HG03139 (cell line): ENCODE results near the gene SIAH3.

Experiments
- ATAC-seq: cut with Tn5 transposase; IDR thresholded peaks from one replicate; pipeline ENCODE4 v1.9.1; 2021; ENCODE audit not compliant: unreplicated experiment

SIAH3 gene

DNA sequence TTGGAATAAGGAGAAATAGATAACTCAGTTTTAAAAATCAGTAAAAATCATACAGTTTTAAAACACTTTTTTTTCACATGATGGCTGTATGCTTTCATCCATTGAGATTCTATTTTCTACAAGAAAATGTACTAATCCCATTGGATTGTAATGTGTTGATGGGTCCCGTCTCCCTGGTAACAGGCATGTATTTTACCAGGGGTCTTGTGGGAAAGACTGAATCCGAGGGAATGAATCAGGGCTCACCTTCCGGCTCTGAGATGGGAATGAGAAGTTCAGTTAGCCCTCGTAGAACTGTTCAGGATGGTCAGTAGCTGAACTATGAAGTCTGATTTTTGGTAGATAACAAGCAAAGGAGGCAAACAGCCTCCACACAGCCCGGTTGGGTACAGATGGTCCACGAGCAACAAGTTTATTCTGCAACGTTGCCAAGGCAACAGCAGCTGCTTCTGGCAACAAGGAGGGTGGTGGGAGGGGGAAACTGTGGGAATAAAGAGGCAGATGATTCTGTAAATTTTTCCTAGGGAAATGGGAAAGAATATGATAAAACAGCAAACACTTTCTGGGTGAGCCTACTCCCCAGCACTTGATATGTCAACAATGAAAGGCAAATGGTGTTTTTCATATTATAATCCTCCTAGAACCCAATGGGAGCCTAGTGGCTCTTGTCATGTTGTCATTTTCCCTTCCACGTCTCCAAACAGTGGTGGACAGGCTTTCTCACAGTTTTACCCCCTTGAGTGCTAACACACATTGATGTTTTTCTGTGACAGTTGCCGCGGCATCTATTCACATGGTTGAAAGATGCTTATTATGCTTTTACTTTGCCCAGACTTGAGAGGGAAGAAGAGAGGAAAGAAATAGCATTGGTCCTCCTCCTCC lies 12.4 kb upstream of the SIAH3 start:
- ATAC-seq: no peak

DNA sequence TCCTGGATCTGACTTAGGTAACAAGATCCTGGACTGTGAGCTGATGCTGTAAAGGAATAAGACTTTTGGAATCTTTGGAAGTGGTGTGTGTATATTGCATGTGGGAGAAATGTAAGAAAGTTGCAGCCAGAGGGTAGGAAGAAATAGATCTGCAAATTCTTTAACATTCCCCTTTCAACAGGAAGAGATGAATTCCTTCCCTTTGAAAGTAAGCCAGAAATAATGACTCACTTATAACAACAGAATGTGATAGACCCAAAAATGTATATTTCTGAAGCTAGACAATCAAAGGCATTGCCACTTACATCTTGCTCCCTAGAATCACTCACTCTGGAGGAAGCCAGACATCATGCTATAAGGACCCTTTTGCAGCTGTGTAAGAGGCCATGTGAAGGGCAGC lies 9.8 kb upstream of the SIAH3 start:
- ATAC-seq: no peak

DNA sequence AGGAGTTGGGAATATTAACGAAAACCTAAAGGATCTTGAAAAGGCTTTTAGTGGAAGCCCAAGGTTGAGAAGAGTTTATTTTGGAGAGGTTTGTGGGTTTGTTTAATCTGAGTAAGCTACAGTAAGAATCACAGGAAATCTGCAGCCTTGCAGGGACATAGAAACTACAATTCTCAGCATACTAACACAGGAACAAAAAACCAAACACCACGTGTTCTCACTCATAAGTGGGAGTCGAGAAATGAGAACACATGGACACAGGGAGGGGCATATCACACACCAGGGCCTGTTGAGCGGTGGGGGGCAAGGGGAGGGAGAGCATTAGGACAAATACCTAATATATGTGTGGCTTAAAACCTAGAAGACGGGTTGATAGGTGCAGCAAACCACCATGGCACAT lies 8.7 kb upstream of the SIAH3 start:
- ATAC-seq: no peak

DNA sequence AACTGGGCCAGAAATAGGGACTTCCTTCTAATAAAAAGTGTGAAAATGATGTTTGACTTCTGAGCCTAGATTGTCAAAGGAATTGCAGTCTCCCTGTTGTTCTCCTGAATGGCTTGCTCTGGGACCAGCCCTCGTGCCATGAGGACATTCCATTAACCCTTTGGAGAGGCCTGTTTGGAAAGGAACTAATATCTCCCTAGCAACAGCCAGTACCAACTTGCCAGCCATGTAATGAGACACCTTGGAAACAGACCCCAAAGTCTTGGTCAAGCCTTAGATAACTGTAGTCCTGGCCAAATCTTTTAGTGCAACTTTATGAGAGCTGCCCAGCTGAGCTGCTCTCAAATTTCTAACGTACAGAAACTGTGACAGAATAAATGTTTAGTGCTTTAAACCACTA lies 8.2 kb upstream of the SIAH3 start:
- ATAC-seq: no peak

DNA sequence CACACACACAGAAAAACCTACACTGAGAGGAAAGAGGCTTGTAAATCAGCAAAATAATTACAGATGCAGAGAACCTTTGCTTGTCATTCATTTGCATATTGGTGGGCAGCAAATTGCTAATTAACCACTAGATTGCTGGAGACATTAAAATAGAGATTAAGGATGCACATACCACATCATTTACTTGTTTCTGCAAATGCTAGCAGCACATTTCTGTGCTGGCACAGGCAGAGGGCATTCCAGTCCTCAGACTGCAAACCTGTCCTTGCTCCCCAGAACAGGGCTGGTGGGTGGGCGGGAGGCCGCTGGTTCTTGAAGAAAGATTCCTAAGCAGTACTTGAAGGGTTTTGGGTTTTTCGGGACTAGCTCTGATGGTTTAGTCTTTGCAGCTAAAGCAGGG lies 941 bp upstream of the SIAH3 start:
- ATAC-seq: no peak

DNA sequence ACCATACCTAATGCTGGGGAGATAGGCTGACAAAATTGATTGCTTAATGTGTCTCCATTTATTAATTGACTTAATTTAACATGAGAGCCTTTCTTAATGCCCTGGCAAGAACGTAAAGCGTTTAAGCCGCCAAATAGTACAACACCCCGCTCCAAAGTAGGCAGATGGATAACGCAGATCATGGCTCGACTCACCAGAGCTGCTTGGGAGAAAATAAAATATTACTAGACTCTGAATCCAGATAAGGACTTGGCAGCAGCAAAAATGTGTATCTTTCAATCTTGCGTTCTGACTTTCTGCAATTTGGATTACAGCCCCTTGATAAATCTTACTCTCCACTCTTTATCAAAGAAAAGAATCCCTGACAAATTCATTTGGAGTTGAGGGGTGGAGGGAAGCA lies 403 bp upstream of the SIAH3 start:
- ATAC-seq: no peak

DNA sequence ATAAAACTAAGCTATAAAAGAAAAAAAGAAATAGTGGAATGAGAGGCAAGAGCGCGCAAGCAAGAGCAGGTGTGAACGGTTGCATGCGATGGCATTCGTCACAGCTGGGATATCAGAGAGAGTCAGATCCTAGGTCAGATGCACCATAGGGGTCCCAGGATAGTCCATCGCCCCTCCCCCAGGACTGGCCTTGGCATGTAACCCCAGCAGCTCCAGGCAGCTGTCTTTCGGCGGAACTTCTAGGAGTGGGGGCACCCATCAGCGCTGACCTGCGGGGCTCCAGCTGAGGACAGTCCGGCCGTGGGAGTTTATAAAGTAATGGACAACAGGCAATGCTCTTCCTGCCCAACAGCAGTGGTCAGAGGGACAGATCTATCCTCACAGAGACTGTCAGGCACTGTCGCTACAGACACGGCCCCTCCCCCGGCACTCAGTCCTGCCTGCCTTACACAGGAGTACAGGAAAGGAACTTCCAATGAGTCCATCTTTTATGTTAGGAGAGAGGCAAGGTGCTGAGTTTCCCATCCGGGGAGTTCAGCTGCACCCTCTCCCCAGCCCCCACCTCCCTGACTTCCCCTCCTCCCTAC lies 1.4 kb downstream of the SIAH3 start:
- no peak for ATAC-seq

DNA sequence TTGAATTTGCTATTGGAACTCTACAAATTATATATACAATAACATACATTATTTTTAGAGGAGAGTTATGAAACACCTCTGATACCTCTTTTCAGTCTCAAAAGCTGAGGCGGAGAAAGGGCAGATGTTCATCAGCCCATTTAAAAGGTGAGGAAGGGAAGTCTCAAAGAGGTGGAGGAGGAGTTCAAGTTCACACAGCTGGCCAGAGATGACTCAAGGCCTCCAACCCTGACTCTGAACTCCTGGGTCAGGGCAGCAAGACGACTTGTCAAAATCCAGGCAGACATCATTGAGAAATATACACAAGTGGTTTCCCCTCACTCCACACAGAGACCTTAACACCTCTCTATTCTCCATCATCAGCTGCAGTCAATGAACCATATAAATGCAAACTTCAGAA lies 2.1 kb downstream of the SIAH3 start:
- no peak for ATAC-seq

DNA sequence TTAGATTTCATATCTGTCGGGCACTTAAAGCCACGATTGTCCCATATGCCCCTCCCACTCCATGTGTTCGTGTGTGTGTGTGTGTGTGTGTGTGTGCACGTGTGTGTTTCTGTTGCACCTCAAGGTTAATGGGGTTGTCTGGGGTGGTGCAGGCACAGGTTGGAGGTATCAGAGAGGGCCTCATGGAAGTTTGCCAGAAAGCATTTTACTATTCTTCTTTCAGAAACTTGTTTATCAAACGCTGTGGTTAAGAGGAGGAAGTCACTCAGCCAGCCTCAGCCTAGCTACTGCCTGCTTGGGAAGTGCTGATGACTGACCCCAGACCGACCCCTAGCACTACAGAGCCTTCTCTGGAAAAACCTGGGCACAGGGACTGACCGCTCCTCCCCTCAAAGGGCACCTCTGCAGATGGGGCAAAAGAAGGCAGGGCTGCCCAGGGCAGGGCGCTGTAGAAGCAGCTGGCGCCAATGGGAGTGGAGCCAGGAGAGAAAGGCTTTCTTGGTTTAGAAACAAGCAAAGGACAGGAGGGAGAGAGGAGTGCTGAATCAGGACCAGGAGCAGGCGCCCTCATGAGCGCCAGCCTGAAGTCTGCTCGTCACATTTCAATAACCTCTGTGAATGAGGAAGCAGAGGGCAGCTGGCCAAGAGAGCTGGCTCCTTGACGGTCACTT lies 3.9 kb downstream of the SIAH3 start:
- no peak for ATAC-seq

DNA sequence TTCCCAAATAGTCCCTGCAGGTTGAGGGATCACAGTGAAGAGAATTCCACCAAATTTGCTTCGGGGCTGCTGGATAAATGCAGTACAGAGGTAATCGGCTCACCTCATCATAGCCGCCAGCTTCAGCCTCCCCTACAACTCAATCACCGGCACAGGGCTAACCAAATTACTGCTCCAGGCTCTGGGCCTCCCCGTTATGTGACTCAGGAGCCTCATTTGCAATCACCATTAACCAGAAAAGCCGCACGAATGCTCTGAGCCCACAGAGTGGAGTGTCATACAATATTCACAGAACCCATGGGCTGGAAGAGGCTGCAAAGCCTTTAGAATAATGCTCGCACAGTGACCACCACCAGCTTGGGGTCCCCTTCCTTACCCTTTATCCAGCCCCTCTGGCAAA lies 4.9 kb downstream of the SIAH3 start:
- ATAC-seq: no peak

DNA sequence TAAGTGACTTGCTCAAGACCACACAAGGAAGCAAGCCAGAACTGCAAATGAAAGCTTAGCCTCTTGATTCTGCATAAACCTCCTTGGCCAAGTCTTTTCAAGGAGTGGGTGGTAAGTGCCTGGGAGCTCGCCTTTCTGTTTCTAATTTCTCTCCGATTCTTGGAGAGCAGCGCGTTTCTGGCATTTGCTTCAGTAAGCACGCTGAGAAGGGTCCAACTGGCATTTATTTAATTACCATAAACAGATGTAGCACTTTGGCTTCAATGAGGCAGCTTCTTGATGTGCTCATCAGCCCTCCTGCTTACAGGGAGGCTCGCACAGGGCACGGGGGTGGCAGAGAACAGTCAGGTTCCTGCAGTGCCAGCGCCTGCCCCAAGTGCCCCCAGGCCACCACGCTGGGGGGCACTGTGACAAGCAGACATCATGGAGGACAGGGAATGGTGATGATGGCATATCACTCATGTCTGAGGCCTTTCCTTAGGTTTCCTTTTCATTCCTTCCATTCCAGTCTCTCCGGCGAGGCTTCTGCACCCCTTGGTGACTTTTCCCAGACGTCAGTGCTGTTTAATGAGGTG lies 13.3 kb downstream of the SIAH3 start:
- no peak for ATAC-seq

DNA sequence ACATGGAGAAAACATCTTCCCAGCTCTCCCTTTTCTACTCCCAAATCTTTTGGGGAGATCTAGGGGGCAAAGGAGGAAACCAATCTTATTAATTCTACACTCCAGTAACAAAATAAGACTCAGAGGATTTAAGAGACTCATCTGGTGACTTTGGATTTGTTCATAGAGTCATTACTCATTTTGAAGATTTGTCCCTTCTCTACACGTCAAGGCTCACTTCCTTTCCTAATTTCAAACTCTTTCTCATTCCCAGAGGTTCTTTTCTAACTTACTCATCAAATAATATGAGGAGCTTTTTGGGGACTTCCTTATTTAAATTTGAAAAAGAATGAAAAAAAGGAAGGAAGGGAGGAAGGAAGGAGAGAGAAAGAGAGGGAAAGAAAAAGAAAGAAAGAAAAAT lies 14.4 kb downstream of the SIAH3 start:
- no peak for ATAC-seq

DNA sequence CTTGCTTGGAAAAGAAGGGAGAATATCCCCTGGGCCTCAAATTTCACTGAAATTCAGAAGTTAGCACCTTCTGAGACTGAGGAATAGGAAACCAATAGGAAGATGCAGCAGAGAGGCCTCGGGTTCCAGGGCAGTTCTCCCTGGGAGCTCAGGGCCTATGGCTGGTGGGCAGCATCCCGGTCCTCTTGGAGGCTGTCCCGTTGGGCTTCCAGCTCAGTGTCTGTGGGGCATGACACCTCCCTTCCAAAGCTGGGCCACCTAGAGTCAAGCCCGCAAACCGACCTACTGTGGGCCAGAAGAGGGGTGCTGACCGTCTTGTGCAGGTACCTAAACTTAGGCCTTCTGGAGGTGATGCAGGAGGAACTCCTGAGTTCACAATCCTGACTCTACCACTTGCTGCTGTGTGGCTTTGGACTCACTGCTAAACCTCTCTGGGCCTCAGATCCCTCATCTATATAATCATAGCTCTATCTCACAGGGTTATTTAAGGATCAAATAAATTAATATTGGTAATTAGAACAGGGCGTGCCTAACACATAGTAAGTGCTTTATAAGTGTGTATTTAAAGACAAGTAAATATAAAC lies 17.1 kb downstream of the SIAH3 start:
- ATAC-seq: no peak

DNA sequence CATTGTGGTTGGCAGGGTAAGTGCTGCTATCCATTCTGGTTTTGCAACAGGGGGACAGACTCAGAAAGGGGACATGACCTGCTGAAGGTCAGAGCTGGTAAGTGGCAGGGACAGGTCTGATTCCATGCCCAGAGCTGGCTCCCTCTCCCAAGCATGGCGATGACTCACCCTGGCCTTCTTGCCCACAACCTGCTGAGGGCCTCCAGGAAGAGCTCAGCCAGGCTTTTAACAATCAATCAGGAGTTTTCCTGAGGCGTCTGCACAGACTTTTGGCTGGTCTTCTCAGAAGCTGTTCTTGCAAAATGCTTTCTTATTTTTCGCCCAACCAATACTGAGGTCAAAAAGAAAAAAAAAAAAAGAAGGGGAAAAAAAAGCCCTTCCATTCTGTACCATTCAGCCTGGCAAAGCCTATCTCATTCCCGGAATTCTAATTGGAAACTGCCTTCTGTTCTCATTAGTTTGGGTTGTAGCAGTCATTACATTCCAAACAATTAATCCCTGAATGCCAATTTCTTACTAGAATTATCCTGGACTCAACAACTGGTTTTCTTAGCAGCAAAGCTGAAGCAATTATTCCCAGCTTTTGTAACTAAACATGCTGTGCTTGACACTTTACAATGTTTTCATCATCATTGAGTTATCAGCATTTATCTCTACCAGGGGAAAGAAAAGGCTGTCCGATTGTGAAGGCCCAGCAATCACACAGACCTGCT lies 17.7 kb downstream of the SIAH3 start:
- ATAC-seq: no peak

DNA sequence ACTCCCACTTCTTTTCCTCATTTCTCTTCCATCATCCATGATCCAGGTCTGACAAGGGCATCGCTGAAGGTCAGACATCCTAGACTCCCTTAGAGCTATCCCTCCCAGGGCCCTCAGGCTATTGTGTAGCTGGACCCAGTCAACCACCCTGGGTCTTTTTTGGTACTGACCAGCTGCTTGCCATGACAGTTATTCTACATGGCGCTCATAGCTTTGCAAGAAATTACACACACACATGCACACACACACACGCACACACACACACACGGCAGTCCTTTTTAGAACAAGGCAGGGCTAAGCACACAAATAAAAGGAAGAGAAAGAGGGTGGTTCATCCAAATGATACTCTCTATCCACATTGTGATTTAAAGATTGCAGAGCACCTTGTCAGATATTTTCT lies 18.3 kb downstream of the SIAH3 start:
- no peak for ATAC-seq

DNA sequence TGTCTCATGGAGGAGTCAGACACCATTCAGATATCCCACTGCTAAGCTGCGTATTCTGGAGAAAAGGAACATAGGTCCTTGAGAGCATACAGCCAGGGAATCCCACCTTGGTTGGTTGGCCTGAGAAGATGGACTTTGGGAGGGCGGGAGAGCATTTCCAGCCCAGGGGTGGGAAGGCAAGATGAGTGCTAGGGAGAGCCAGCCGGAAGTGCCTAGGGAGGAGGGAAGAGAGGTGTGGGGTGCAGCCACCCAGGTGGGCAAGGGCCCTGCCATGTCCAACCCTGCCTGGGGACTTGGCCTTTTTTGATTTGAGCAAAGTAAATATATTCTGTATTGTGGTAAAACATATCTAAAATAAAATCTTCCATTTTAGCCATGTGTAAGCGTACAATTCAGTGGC lies 19.7 kb downstream of the SIAH3 start:
- ATAC-seq: no peak

DNA sequence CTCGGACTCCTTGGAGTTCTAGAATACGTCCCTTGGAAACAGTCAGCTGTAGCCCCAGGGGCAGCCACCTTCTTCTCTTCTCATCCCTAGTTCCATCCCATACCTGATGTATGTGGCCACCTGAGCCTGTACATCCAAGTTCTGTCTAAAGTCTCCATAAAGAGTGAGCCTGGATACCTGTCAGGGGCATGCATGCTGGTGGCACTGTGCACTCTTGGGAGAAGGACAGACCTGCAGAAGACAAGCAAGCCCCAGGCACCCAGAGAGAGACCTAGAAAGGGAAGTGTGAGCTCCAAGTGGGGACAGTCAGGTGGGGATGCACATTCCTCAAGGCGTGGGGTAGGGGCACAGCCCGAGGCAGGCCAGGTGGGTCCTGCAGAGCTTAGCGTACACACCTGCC lies 21.4 kb downstream of the SIAH3 start:
- ATAC-seq: no peak

DNA sequence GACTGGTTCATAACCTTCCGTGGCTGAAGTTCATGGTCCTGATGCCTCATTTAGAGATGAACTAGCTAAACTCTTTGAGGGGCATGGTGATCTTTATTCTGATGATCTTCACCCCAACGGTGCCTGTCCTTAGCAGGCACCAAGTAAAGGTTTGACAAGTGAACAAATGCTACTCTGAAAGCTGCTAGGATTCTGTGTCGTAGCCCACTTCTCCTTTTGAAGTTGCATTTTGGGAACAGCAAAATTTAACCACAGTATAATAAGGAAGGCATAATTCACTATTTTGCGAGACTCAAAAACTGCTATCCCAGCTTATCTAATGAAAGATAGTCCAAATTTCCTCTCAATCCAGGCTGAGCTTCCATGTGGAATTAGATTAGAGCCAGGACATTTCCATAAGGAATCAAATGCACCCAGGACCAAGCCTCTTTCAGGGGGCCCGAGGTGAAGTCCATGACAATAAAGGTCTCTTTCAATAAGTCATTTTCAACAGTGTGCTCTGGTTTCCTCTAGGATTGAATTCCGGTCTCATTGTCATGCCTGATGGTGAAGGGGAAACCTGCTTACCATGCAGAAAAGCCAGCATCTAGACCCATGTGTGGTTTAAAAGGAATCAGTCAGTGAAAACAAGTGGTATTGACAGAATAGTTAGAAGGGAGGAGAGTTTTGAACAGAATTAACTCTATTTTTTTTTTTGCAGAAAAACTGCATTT lies 23.1 kb downstream of the SIAH3 start:
- ATAC-seq: no peak

DNA sequence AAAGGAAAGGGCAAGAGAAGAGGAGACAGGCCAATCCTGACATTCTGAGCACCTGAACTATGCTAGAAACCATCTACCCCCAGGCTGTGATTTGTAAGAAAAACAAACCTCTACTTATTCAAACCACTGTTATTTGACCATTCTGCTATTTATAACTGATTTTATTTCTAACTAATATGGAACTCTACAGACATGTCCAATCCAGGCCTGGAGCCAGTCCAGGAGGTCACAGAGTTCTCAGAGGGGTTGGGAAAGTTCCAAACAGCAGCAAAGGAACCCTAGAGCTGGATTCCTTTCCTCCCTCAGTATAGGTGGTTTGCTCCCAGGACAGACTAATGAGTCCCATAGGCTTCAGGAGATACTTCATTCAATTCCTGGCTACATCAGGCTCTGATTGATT lies 24.2 kb downstream of the SIAH3 start:
- ATAC-seq: no peak

DNA sequence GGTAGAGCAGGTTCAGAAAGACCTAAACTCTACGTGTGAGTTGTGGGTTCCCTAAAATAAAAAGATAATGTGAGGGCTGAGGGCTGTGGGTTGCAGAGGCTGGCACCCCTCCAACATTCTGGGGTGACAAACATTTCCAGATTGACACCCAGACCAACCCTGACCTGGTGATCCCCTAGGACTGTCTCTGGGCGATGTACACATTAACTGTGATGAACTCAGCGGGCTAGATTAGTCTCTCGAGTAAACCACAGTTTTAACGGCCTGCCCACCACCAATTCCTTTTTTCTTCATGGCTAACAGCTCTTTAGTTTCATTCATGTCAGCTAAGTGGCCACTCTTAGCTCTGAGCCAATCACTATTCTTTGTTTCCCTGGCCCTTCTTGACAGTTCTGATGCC lies 24.8 kb downstream of the SIAH3 start:
- ATAC-seq: peak; percentile 87

DNA sequence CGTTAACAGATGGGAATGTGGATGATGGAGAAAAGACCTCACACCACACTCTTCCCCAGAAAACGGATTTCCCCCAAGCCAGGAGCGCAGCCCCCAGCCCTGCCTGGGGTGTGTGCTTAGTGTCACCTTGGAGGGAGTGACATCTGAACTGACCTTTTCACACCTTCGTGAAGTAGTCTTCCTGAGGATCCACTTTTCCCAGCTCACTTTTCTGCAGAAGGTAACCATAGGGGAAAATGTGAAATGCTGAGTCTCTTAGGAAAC lies 26.2 kb downstream of the SIAH3 start:
- ATAC-seq: no peak
